HepG2 (cell line): ENCODE results near the gene CERS1. TPM values are rescaled to one million over a fixed set of nuclear protein-coding genes. Genes with fewer than 3 reads are reported as not detected.

Source experiments
- ASH2L ChIP-seq: fragments of 300-600, 200-600 bp; sonication (generic); IDR thresholded peaks from 2 replicates; pipeline ENCODE4 v1.7.0; 2017; ENCODE audit warnings: low read depth, mild to moderate bottlenecking, moderate library complexity, mixed read lengths, low read length; ENCODE audit not compliant: insufficient read length
- HOXA5 ChIP-seq: sonication (generic); formaldehyde crosslinking; IDR thresholded peaks from 2 replicates; pipeline ENCODE4 v1.4.0; 2020; ENCODE audit warnings: missing genetic modification reagents
- KMT2A ChIP-seq: sonication (generic); formaldehyde crosslinking; IDR thresholded peaks from 2 replicates; pipeline ENCODE4 v1.4.0; 2020; ENCODE audit warnings: missing genetic modification reagents
- MAFK ChIP-seq, 2 experiments: IDR thresholded peaks in 1 of 2; conservative IDR thresholded peaks in 1 of 2; 2 replicates each; pipeline ENCODE4 v1.6.1; 2011; ENCODE audit warnings: improper control_type of control experiment in 2 of 2, low read length in 2 of 2
- NFE2L2 ChIP-seq: fragments of 150-350 bp; IDR thresholded peaks from 2 replicates; pipeline ENCODE4 v1.6.1; 2014; ENCODE audit warnings: low read length
- NR2F2 ChIP-seq: IDR thresholded peaks from 2 replicates; pipeline ENCODE4 v1.6.1; 2012; ENCODE audit warnings: low read depth, inconsistent platforms, borderline replicate concordance
- RBAK ChIP-seq: sonication (generic); formaldehyde crosslinking; IDR thresholded peaks from 2 replicates; pipeline ENCODE4 v1.5.1; 2020; ENCODE audit warnings: mild to moderate bottlenecking, missing genetic modification reagents
- RFX5 ChIP-seq: IDR thresholded peaks from 2 replicates; pipeline ENCODE4 v1.6.1; 2011; ENCODE audit warnings: low read depth, low read length, improper control_type of control experiment
- TMF1 ChIP-seq: sonication (generic); formaldehyde crosslinking; IDR thresholded peaks from 2 replicates; pipeline ENCODE4 v1.8.1; 2022; ENCODE audit warnings: low read depth, missing genetic modification reagents
- ZNF251 ChIP-seq: sonication (generic); formaldehyde crosslinking; IDR thresholded peaks from 2 replicates; pipeline ENCODE4 v1.9.0; 2021; ENCODE audit warnings: mild to moderate bottlenecking, missing genetic modification reagents
- ZNF335 ChIP-seq: sonication (generic); formaldehyde crosslinking; IDR thresholded peaks from 2 replicates; pipeline ENCODE4 v1.4.0; 2020; ENCODE audit warnings: missing genetic modification reagents
- ZNF674 ChIP-seq: sonication (generic); formaldehyde crosslinking; IDR thresholded peaks from 2 replicates; pipeline ENCODE4 v1.5.0; 2020; ENCODE audit warnings: low read depth, mild to moderate bottlenecking, missing genetic modification reagents
- polyA plus RNA-seq, 8 experiments: library from polyadenylated mRNA; depleted of rRNA in 3 of 8; stranded (reverse) in 7 of 8; unstranded in 1 of 8; fragments of >200 nt; fragmentation: Illumina TruSeq in 4 of 8; extraction: Trizol in 4 of 8; gene quantifications; 2 replicates each; pipeline versions ENCODE4 v1.2.1 to v1.2.3, GENCODE V29; 2011 to 2016; ENCODE audit warnings: low read depth in 4 of 8, missing spikeins in 1 of 8, mixed read lengths in 1 of 8; ENCODE audit not compliant: insufficient read depth in 1 of 8
- total RNA-seq, 5 experiments: library from RNA; depleted of rRNA; stranded (reverse); fragments of >200 nt; fragmentation: Illumina TruSeq; extraction: Trizol; gene quantifications; 2 replicates each; pipeline ENCODE4 v1.2.3, GENCODE V29; 2016; ENCODE audit warnings: low read depth in 1 of 5
- TF ChIP-seq, protein P1 (sequence below): sonication (generic); formaldehyde crosslinking; IDR thresholded peaks from 2 replicates; pipeline ENCODE4 v1.9.0; 2021; ENCODE audit warnings: mild to moderate bottlenecking, missing genetic modification reagents
- TF ChIP-seq, protein P2 (sequence below): sonication (generic); formaldehyde crosslinking; IDR thresholded peaks from 2 replicates; pipeline ENCODE4 v1.5.1; 2020; ENCODE audit warnings: mild to moderate bottlenecking, missing genetic modification reagents
- TF ChIP-seq, protein P3 (sequence below): sonication (generic); formaldehyde crosslinking; IDR thresholded peaks from 2 replicates; pipeline ENCODE4 v1.4.0; 2020; ENCODE audit warnings: missing genetic modification reagents

CERS1 gene
- total and polyA plus RNA-seq, 2 of the 13 experiments (the other 11 are each of a cell fraction or from before 2014, with no cell fraction given), result 4.6 to 9.8 TPM

DNA sequence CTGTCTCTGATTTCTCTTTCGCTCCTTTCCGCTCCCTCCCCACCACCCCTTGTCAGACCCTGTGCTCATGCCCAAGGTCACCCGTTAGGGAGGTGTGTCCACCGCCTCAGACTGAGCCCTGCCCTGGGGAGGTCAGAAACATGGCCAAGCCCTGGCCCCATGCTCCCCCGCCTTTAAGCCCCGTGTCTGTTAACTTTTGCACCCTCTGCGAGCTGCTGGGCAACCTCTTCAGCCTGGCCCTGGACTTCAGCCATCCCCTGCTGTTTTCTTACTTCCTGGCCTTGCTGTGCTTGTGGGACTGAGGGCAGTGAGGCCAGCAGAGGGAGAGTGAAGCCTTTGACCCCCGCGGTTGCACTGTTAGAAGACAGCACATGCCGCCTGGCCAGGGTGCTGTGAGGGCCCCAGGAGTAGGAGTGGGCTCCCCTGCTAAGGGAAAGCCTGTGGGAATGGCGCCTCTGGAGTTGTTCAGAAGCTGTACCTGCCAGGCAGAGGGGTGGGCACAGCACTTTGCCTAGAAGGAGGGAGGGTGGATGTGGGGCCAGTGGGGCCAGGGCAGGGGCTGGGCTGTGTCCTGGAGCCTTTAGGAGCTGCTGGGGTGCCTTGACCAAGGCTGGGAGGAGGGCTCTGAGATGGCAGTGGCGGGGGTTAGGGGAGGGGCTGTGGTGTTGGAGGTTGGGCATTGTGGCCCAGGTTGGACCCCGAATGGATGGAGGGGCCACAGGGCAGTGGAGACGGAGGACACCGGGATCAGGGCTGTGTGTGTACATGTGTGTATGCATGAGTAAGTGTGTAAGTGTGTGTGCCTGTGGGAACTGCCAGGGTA, 56.3 kb downstream of the CERS1 start (continued):
- TF ChIP-seq, protein P1, sequence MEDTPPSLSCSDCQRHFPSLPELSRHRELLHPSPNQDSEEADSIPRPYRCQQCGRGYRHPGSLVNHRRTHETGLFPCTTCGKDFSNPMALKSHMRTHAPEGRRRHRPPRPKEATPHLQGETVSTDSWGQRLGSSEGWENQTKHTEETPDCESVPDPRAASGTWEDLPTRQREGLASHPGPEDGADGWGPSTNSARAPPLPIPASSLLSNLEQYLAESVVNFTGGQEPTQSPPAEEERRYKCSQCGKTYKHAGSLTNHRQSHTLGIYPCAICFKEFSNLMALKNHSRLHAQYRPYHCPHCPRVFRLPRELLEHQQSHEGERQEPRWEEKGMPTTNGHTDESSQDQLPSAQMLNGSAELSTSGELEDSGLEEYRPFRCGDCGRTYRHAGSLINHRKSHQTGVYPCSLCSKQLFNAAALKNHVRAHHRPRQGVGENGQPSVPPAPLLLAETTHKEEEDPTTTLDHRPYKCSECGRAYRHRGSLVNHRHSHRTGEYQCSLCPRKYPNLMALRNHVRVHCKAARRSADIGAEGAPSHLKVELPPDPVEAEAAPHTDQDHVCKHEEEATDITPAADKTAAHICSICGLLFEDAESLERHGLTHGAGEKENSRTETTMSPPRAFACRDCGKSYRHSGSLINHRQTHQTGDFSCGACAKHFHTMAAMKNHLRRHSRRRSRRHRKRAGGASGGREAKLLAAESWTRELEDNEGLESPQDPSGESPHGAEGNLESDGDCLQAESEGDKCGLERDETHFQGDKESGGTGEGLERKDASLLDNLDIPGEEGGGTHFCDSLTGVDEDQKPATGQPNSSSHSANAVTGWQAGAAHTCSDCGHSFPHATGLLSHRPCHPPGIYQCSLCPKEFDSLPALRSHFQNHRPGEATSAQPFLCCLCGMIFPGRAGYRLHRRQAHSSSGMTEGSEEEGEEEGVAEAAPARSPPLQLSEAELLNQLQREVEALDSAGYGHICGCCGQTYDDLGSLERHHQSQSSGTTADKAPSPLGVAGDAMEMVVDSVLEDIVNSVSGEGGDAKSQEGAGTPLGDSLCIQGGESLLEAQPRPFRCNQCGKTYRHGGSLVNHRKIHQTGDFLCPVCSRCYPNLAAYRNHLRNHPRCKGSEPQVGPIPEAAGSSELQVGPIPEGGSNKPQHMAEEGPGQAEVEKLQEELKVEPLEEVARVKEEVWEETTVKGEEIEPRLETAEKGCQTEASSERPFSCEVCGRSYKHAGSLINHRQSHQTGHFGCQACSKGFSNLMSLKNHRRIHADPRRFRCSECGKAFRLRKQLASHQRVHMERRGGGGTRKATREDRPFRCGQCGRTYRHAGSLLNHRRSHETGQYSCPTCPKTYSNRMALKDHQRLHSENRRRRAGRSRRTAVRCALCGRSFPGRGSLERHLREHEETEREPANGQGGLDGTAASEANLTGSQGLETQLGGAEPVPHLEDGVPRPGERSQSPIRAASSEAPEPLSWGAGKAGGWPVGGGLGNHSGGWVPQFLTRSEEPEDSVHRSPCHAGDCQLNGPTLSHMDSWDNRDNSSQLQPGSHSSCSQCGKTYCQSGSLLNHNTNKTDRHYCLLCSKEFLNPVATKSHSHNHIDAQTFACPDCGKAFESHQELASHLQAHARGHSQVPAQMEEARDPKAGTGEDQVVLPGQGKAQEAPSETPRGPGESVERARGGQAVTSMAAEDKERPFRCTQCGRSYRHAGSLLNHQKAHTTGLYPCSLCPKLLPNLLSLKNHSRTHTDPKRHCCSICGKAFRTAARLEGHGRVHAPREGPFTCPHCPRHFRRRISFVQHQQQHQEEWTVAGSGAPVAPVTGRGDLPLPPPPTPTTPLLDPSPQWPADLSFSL, result no peak
- peak; percentile 91 for TF ChIP-seq NR2F2
- TF ChIP-seq TMF1 (CRISPR knock-in tag), result no peak
- TF ChIP-seq, protein P2, sequence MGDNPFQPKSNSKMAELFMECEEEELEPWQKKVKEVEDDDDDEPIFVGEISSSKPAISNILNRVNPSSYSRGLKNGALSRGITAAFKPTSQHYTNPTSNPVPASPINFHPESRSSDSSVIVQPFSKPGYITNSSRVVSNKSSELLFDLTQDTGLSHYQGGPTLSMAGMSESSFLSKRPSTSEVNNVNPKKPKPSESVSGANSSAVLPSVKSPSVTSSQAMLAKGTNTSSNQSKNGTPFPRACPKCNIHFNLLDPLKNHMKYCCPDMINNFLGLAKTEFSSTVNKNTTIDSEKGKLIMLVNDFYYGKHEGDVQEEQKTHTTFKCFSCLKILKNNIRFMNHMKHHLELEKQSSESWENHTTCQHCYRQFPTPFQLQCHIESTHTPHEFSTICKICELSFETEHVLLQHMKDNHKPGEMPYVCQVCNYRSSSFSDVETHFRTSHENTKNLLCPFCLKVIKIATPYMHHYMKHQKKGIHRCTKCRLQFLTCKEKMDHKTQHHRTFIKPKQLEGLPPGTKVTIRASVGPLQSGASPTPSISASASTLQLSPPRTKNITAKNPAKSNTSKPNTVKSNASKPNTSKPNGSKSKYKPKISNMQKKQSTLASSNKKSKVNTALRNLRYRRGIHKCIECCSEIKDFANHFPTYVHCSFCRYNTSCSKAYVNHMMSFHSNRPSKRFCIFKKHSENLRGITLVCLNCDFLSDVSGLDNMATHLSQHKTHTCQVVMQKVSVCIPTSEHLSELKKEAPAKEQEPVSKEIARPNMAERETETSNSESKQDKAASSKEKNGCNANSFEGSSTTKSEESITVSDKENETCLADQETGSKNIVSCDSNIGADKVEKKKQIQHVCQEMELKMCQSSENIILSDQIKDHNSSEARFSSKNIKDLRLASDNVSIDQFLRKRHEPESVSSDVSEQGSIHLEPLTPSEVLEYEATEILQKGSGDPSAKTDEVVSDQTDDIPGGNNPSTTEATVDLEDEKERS (CRISPR knock-in tag), result 0 out of 2 replicates have a peak, but pooled peaks have one; percentile 67
- no peak for TF ChIP-seq HOXA5 (CRISPR knock-in tag)
- no peak for TF ChIP-seq ZNF251 (CRISPR knock-in tag)
- TF ChIP-seq MAFK (conservative IDR thresholded peaks at IDR 0.05 in 1 of 2, IDR thresholded peaks at IDR 0.05 in 1 of 2; ENCODE audit: low read length in 2 of 2), result no peak
- no peak for TF ChIP-seq ZNF674
- no peak for TF ChIP-seq NFE2L2
- TF ChIP-seq ASH2L, result no peak
- peak; percentile 76 for TF ChIP-seq KMT2A (CRISPR knock-in tag)
- TF ChIP-seq ZNF335 (CRISPR knock-in tag), result no peak
- no peak for TF ChIP-seq RFX5
- TF ChIP-seq RBAK (CRISPR knock-in tag), result peak; percentile 22; the same call in 1 of the 2 replicates
- TF ChIP-seq, protein P3, sequence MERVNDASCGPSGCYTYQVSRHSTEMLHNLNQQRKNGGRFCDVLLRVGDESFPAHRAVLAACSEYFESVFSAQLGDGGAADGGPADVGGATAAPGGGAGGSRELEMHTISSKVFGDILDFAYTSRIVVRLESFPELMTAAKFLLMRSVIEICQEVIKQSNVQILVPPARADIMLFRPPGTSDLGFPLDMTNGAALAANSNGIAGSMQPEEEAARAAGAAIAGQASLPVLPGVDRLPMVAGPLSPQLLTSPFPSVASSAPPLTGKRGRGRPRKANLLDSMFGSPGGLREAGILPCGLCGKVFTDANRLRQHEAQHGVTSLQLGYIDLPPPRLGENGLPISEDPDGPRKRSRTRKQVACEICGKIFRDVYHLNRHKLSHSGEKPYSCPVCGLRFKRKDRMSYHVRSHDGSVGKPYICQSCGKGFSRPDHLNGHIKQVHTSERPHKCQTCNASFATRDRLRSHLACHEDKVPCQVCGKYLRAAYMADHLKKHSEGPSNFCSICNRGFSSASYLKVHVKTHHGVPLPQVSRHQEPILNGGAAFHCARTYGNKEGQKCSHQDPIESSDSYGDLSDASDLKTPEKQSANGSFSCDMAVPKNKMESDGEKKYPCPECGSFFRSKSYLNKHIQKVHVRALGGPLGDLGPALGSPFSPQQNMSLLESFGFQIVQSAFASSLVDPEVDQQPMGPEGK (CRISPR knock-in tag), result peak; percentile 96
